Stimulated activated CD4-positive, alpha-beta T cell treated with anti-CD3 and anti-CD28 coated beads, TNF-alpha, amount 100 ng/mL, for 24 hours (primary cell): ENCODE measurements around the gene SLC39A7.
A peak's percentile ranks its signal among the peaks of the same experiment; 100 is the strongest.

Experiments used
- DNase-seq, 3 experiments: peaks; one replicate each; pipeline ENCODE4 v3.0.0-alpha.2; 2020; ENCODE audit warnings: low read depth in 3 of 3

Gene SLC39A7

DNA sequence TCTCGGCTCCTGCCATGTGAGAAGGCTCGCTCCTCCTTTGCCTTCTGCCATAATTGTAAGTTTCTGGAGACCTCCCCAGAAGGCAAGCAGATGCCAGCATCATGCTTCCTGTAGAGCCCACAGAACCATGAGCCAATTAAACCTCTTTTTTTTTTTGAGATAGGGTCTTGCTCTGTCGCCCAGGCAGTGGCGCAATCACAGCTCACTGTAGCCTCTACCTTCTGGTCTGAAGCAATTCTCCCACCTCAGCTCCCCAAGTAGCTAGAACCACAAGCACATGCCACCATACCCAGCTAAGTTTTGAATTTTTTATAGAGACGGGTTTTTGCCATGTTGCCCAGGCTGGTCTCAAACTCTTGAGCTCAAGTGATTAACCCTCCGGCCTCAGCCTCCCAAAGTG is 36.2 kb downstream of the SLC39A7 start:
- DNase-seq: no peak

DNA sequence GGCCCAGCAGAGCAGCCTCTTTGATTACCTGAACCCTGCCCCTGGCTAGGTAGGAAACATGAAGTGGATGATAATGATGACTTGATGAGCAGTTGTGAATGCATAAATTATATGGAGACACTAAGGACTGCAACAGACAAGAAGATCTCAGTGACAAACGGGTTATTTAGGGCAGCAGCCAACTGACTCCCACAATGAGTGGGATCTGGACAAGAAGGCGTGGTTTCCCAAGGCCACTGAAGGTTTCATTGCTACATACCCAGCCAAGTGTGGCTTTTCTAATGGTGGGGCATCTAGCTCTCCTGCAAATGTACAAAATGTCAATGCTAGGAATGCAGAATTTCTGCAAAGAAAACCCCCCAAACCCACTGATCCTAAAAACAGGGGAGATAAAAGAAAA is 37.1 kb downstream of the SLC39A7 start:
- DNase-seq: no peak

DNA sequence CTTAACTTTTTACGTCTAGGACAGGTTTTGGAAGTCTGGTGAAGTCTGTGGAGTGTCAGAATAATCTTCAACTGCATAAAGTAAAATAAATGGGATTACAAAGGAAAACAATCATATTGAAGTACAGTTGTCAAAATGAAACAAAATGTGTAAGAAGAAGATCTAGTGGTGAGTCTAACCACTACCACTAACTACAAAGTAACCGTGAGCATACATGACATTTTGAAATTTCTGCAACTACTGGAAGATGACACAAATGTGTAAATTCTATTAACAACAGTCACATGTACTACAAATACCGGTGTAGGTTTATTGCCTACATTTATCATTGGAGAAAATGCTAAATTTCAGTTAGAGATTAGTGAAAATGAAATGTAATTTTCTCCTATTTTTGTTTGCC is 41.3 kb downstream of the SLC39A7 start:
- no peak for DNase-seq

DNA sequence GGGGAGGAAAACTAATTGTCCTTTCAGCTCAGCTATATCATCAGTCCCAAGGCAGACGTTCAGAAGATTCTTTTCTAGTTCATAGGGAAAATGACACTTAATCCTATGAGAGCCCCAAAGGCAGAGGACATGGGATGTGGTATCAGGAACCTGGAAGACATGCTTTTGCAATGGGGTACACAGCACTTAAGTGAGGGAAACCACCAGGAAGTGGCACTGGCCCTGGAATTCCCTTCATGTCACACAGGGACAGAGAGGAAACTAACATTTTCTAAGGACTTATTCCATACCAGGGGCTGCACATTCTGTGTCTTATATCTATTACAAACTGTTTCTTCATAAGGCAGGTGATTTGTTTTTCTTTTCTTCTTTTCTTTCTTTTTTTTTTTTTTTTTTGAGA is 42.8 kb downstream of the SLC39A7 start:
- DNase-seq: no peak

DNA sequence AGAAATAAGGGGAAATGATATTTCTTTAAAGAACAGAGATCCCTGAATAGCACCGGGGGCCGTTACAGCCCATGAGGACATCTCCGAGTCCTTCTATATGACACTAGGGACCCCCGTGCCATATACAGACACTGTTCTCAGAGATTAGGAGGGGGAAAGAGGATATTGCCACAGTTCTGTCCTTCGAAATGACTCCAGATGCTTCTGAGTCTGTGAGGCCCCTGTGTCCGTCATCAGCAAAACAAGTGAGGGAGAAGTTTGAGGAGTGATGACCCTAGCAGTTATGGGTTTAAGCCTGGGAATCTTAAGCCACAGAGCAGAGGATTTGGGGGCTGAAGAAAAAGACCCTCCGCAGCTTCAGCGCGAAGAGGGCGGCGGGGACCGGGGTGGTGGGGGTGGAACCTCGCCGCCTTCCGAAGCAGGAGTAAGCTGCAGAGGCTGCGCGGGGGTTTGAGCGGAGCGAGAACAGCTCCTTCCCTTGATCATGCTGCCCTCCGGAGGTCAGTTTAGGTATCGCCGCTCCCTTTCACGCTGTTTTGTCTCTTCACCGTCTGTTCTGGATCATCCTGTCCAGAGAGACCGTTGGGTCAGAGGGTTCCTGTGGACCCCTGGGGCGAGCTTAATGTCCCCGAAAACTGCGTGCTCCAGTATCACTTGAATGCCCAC is 47.4 kb downstream of the SLC39A7 start:
- DNase-seq: peak; percentile 83 to 93 (median 85)

DNA sequence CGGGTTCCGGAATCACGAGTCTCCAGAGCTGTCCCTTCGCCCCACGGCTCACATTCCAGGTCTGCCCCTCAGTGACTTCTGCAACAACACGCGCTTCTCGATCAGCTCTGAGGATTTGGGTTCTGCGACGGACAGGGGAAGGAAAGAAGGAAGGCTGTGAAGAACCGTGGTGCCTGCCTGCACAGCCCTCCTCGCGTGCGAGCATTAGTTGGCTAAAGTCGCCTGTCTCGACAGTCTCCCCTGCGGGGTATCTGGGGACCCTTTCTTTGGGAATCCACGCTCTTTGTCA is 47.9 kb downstream of the SLC39A7 start:
- no peak for DNase-seq

DNA sequence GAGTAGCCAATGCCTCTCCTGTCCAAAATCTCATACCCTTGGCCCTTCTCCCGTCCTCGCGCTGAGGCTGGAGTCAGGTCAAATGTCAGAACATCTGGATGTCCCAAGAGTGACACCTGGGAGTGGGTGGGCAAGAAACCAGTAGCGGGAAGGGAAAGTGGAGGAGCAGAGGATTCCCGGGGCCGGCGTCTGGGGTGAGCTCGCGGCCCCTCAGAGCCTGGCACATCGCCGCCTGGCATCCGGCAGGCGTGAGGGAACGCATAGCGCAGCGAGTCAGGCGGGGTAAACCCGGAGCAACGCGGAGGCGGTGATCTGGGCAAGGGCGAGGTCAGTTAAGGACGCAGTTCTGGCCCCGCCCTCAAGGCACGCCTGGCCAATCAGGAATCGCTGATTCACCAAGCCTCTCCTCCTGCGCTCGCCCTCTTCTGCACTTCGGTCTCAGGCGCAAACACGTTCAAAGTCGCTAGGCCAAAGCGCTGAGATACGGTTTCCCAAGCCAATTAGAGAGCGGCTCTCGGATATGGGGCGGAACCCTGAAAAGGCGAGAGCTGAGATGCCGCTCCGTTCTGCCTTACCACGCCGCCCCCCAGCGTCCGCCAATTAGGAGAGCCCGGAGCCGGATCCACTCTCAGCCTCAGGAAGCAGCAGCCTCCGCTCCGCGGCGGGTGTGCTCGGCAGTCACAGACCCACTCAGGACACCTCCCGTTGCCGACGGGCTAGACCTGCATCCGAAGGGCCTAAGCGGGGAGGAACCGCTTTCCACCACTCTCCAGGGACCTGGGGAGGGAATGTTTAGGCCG is 48.5 kb downstream of the SLC39A7 start:
- peak; percentile 88 to 97 (median 92) for DNase-seq

DNA sequence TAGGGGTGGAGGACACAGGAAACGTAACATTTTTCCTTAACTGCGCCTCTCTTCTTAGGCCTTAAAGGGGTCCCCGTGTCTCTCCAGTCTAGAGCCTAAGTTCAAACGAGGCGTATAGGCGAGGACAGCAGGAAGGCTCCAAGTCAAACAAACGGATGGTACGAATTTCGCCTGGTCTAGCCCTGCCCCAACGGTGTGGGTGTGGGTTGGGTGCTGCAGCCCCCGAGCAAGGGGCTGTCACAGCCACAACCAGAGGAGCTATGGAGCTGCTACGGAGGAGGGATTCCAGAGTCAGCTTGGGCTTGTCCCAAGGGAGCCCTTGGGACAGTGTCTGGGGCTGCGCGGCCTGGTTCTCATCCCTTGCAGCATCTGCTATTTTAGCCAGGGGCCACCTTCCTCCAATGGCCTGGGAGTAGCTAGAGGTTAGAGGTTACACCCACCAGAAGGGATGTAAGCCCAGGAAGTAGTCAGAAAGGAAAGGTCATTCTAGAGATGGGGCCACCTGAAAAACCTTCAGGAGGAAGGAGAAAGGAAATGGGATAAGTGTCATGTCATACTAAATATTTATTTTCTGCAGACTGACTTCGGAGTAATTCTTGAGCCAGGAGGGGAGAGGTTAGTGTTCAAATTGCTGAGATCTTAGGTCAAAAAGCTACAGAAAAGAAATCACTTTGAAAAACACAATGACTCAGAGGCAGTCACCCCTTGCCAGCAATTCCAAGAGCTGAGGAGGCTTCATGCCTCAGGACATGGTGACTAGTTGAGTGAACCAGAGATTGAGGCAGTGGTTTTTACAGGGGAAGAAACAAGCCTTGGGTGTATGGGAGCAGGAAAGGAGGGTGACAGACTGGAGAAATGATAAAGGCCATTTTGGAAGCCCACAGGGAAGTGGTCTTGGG is 49.3 kb downstream of the SLC39A7 start:
- DNase-seq: no peak

DNA sequence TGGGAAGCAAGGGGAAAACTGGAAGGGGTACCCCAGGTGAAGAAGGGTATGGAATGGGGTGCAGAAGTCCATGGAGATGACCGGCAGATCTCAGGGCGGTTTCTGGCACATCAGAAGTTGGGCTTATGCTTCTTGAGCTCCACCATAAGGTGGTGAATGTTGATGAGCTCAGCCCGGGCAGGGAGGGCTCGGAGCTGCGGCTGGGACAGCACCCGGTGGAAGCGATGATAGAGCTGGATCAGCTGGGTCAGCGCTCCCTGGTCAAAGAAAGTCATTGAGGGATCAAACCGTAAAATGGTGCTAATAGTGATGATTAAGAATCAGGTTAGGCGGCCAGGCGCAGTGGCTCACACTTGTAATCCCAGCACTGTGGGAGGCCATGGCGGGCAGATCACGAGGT is 50.1 kb downstream of the SLC39A7 start:
- DNase-seq: no peak

DNA sequence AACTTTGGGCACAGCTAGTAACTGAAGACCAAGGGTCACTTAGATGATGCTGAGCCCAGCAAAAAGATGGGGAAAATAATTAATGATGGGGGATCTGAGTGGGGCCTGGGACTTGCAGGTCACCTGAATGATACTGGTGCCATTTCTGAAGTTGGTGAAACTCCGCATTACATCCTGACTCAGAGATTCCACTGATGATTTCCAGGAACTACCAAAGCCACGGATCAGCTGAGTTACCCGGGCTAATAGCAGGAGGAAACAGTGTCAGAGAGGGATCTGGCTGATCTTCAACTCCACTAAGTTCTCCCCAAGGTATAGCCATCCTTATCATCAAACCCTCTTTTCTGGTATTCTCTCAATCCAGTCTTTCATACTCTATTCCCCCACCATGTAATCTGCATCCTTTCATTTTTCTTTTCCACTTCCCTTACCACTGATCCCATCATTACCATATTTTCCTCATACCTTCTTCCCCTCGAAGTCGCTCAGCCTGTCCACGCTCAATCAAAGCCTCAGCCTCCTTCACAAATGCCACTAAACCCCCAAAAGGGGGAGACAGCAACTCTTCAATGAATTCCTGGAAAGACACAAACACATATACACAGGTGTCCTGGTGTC is 50.8 kb downstream of the SLC39A7 start:
- no peak for DNase-seq

DNA sequence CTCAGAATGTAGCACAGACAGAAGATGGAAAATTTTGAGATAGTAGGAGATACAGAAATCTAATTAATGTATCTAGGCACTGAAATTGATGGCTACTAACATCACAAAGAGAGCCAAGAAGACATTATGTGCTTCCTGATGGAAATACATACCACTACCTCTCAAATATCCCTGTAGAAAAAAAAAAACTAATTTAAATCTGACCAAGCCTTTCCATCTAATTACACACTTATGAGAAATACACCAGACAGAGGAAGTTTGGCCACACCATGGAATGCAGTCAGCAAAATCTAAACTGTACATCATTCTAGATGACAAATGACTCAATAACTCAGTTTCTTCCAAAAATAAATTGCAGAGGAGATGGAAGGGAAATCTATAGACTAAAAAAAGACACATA is 52.1 kb downstream of the SLC39A7 start:
- DNase-seq: no peak
